ENCODE measurements around the gene ADGRD1.

Gene ADGRD1

GRCh38 chr12:131072451-131073230, 118.9 kb downstream of the ADGRD1 start:
- no peak for DNase-seq (ENCODE audit: low spot score)

- DNase-seq (ENCODE audit: low spot score): no peak
These were observed 120.7 kb downstream of the ADGRD1 start for GRCh38 chr12:131074221-131075083.

- DNase-seq (ENCODE audit: low spot score): no peak
These were observed 121.5 kb downstream of the ADGRD1 start for GRCh38 chr12:131075194-131075593.

- no peak for DNase-seq (ENCODE audit: low spot score)
These were observed 121.9 kb downstream of the ADGRD1 start for GRCh38 chr12:131075611-131076010.

DNA sequence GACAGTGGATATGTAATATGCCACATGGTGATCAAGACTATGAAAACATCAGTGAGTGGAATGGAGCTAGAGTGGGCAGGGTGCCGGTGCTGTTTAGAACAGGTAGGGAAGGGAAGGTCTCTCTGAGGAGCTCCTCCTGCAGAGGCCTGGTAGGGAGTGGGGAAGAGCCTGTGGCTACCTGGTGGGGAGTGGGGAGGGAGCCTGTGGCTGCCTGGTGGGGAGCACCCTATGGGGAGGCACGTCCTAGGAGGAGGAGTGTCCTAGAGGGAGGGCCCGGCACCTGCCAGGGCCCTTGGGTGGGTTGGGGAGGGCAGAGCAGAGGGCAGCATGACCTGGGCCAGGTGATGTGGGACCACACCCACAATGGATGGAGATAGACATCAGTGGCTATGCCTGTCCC, 122.6 kb downstream of the ADGRD1 start:
- no peak for DNase-seq (ENCODE audit: low spot score)

- DNase-seq (ENCODE audit: low spot score): no peak
These were observed 123.4 kb downstream of the ADGRD1 start for GRCh38 chr12:131076791-131077747.

- DNase-seq (ENCODE audit: low spot score): no peak
These were observed 124.3 kb downstream of the ADGRD1 start for GRCh38 chr12:131077931-131078391.

DNA sequence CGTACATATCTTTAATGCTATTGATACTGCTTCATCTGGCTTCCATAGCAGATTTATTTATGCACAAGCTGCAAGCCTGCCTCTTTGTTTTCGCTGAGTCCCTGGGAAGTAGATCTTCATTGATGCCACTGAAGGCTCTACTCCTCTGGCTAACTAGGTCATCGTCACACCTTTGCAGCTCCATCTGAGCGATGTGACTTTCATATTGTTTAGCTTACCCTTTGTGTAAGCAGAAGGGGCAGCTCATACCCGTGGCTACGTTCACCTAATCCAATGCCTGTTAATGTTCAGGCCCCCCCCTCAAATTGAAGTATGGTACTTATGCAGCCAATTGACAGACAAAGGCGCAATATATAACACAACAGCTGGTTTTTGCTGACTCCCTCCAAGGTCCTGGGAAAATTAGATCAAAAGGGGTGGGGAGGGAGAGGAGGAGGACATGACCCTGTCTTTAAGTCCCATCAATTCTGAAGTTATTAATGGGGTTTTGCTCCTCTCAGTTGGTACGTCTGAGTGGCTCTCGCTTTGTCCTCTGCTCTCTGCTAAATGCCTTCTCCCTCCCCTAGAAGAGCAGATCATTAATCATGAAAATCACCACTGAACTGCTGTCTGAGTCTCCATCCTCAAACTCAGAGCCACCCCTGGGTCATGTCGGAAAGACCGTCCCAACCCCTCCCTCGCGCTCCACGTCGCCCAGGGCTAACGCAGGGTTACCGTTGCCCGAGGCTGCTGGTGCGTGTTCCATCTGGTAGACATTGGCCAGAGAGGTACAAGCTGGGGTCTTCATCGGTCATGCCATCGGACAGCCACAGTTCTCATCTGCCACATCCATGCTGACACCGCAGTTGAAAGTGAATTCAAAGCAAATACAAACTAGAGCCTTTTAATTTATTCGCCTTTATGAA, 128.8 kb downstream of the ADGRD1 start:
- no peak for DNase-seq (ENCODE audit: low spot score)

DNA sequence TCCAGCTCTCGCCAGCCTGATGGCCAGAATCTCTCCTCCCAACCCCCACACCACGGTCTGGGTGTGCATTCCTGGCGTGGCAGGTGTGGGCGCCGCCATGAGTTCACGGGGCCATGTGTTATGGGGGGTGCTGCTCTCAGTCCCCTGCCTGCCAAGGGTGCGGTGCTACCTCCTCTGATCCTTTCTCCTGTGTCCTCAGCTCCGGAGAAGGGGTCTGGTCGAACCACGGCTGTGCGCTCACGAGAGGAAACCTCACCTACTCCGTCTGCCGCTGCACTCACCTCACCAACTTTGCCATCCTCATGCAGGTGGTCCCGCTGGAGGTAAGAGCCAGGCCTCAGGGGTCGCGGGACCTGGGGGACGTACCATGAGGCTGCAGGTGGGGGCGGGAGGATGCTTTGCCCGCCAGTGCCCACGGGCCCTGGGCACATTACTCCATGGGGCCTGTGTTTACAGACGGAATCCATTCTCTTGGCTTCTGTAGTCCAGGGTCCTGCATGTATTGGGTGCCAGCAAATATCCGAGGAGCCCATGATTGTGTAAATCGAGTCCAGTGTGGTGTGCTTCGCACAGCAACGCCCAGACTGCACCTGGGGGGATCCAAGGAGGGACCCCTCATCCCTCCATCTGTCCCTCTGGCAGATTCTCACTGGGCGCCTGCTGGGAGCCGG, 130.8 kb downstream of the ADGRD1 start:
- no peak for DNase-seq (ENCODE audit: low spot score)

DNA sequence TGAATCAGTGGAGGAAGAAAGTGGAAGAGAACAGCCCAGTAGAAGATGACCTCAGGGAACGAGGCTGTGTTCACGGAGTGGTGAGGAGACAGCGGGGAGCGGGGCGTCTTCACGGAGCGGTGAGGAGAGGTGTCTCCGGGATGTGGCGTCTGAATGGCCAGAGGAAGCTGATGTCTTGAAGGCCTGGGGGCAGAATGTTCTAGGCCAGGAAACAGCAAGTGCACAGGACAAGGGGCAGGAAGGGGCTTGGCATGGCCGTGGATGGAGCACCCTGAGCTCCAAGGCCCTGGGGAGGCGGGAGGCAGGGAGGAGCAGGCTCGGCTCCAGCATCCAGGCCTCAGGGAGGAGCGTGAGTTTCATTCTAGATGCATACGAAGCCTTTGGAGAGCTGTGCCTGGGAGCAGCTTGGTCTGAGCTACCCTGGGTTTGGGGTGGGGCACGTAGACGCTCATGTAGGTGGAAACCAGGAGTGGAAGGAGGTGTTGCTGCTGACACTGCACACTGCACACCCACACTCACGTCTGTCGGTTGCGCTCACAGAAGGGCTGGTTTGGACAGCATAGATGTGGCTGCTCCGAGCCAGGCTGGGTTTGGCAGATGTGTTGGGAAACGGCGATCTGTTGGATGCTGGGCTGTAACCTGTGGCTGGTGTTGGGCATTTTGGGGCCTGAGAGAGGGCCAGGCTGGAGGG, 131.6 kb downstream of the ADGRD1 start:
- DNase-seq (ENCODE audit: low spot score): no peak

DNA sequence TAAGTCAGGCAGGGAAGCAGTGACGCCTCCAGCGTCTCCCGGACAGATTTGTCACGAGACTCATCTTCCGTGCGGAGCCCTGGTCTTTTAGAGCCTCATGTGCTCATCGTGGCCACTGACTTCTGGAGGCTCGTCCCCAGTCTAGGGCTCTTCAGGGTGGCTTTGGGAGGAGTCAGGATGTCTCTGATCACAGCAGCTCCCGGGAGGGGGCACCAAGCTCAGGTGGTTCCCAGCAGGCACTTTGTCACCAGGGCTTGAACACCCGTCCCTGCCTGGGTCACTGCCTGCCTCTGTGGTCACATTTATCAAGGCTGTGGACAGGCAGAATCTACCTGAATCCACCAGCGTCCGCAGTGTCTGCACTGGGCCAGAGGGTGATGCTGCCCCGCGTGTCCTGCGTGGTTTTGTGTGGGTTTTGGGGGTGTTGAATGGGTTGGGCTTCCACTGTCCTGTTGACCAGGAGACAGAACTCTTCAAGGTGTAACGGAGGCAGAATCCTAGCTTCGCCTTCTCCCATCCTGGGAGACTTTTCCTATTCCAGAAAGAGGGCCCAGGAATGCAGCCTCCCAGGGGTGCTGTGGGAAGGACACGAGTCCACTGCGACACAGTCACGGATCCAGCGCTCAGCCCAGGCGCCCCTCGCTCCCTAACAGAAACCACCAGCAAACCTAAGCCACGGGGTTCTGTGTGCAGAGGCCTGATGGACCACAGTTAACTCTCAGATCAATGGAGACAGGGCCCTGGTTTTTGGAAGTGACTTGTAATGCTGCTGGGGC, 132.3 kb downstream of the ADGRD1 start:
- DNase-seq (ENCODE audit: low spot score): no peak

GRCh38 chr12:131087302-131087818, 133.7 kb downstream of the ADGRD1 start:
- DNase-seq (ENCODE audit: low spot score): no peak

GRCh38 chr12:131087991-131088700, 134.4 kb downstream of the ADGRD1 start:
- DNase-seq (ENCODE audit: low spot score): no peak

- no peak for DNase-seq (ENCODE audit: low spot score)
These were observed 135.2 kb downstream of the ADGRD1 start for GRCh38 chr12:131088701-131089530.

DNA sequence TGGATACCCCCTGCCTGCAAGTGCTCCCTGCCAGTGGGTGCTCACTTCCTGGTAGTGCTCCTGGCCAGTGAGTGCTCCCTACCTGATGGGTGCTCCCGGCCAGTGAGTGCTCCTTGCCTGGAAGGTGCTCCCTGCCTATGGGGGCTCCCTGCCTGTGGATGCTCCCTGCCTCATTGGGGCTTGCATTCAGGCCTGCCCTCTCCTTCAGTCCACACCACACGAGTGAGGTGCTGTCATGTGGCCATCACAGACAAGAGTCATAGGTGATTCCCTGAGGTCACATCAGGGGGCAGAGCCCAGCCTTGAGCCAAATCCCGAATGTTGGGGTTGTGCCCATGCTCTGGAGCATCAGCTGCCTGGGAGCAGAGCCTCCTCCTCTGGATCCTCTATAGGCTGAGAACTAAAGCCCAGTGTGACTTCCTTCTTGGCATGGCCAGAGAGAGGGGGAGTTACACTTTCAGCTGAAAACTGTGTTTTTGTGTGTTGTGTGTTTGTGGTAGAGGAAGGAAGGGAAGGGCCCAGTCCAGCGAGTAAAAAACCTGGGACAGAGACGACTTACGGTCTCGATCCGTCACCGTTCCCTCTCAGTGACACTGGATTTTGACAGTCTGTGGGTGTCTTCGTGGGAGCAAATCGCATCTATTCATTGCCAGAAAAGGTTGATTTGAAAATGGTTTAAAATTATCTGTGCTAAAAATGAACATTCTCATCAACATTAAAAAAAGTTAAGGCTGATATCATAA, 136.0 kb downstream of the ADGRD1 start:
- no peak for DNase-seq (ENCODE audit: low spot score)

Measured in iPS-NIHi11 (cell line).